GM18511 (cell line): ENCODE measurements around the gene UBASH3B.

Experiments used
- ATAC-seq: cut with Tn5 transposase; IDR thresholded peaks from one replicate; pipeline ENCODE4 v1.9.1; 2021; ENCODE audit warnings: mild to moderate bottlenecking, moderate library complexity; ENCODE audit not compliant: unreplicated experiment

Gene UBASH3B

DNA sequence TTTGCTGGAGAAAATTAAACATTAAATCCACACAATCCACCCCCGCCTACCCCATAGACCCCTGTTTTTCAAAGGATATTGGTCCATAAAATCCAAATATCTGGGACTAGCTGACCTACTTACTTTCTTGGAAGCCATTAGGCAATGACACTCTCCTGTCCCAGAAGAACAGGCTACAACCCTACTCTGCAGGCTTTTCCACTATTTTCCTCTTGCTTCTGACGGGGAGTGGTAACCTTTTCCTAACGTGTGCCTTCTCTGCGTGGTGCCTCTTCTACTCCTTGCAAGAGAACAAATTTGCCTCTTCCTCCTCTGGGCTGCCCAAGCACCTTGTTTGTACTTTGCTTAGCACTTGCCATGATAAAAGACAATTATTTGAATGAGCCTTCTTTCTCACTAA, 51.6 kb downstream of the UBASH3B start:
- ATAC-seq, result no peak

DNA sequence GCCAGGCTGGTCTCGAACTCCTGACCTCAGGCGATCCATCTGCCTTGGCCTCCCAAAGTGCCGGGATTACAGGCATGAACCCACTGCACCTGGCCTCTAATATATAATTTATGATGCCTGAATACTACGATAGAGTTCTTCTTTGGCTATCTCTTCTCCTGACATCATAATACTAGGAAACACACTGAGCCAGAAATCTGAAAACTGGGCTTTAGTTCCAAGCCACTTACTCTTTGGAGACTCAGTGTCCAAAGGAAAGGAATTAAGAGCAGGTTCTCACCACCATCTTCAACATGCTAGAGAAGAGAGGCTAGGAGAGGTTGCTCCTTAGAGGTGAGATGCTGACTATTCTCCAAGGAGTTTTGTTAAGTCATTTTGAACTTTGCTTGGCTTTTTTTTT, 52.4 kb downstream of the UBASH3B start:
- ATAC-seq, result no peak

DNA sequence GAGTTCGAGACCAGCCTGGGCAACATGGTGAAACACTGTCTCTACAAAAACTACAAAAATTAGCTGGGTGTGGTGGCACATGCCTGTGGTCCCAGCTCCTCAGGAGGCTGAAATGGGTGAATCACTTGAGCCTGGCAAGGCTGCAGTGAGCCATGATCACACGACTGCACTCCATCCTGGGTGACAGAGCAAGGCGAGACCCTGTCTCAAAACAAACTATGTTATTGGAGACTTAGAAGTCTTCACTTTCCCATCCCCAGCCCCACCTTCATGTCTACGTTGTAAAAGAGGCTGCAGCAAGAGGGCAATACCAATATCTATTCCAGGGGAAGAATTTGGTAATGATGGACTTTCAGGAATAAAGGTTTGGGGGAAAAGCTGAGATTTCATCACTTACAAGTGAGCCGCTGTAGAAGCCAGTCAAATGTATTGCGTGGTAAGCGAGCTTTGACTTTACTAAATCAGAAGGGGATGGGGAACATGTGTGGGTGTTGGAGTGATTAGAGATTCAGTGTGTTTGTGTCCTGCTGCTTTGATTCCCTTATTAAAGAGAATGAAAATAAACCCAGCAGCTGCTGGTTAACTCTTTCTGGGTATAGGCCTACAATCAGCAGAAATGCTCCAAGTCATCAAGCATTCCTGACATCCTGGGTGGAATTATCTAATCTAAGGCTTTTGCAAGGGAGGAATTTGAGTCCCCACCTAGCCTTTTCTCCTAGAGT, 53.7 kb downstream of the UBASH3B start:
- ATAC-seq, result no peak

DNA sequence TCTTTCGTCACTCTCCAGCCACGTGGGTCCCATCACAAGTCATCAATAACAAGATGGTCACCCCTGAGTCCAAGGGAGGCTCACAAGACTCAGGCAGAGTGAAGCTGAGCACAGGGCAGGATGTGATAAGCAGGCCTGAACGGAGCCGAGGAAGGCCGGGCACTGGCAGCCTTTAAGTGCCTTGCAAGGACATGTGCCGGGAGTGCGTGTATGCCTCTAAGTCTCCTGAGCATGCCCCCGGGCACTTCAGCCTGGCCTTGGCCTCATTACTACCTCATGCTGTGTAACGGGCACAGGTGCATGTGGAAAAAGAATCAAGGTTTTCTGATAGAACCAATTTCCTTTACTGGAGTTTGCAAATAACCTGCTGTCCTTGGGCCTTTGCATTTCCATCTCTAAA, 55.8 kb downstream of the UBASH3B start:
- no peak for ATAC-seq

DNA sequence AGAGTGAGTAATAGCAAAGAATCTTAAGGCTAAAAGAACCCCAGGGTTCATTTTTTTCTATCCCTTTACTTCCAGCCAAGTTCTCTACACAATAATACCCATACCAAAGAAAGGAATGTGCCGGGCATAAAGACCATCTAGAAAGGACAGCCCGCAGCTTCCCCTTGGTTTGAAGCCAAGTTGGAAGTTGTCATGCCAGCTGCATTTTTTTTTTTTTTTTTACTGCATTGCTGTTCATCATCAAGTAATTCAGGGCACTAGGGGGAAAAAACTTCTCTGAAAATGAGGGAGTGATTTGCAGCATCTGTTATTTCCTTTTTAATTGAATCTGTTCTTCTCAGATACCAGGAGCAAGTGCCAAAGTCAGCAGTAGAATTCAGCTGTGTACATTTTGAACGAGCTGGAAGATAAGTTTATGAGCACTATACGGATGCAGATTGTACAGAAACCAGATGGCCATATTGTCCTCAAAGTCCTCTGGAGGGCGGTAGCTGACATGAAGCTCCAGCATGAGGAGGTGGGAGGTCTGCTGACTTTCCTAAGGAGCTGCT, 56.4 kb downstream of the UBASH3B start:
- ATAC-seq, result no peak

DNA sequence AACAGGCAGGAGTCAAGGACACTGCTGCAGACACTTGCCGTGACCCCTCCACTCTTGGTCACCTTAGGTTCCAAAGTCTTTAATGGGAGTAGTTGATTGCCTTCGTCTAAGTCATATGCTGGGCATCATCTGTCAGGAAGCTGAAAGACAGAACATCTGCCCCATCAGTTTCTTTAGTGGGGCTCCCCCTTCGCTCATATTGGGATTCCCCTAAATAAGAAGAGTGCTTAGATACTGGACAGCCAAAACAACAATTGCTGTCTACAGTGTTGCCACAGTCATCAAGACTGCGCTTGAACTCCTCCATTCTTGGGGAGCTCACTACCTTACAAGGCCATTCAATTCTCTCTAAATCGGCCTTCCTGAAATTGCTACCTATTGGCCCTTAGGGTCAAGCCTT, 58.5 kb downstream of the UBASH3B start:
- peak; percentile 44 for ATAC-seq

DNA sequence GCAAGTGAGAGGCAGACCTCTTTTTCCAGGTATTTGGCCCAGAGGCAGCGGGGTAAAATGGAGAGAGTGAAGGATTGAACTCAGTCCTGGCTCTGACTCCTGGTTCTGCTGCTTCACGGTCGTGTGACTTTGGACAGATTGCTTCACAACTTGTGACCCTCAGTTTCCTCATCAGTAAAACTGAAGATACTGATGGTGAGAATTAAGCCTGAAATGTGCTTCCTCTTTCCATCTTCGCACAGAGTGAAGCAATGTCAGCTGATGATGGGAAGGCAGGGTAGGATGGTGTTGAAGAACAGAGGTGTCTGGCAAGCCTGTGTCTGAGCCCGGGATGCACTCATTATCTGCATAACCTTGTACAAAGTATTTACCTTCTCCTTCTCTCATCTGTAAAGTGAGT, 59.0 kb downstream of the UBASH3B start:
- ATAC-seq, result no peak

DNA sequence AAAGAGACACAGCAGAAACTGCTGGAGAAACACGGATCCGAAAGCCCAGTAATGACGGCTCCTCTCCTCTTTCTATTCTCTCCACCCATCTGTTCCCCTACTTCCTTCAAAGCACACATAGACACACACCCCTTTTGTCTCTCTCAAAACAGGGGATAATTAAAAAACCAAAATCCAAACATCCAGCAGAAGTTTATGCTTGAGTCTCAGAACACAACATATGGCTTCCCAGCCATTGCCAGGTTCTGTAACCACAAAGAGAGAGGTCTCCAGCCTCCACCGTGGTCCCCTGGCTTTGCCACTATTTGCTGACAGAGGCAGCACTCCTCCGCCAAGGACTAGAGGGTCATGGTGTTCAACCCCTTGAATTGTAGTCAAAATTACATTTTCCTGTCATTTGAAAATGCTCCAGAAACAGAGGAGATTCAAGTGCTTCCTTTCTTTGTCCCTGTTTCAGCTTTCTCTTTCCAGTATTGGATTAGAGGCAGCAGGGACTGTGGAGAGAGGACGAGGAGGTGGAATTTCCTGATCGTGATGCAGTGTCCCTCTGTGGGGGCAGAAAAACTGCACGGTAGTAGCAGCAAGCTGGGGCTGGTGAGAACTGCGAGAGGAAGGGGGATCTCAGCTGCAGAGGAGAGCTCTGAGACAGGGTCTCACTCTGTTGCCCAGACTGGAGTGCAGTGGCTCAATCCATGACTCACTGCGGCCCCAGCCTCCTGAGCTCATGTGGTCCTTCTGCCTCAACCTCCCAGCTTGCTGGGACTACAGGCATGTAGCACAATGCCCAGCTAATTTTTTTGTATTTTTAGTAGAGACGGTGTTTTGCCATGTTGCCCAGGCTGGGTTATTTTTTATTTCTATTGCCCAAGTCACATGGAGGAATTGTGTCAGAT, 60.3 kb downstream of the UBASH3B start:
- no peak for ATAC-seq

DNA sequence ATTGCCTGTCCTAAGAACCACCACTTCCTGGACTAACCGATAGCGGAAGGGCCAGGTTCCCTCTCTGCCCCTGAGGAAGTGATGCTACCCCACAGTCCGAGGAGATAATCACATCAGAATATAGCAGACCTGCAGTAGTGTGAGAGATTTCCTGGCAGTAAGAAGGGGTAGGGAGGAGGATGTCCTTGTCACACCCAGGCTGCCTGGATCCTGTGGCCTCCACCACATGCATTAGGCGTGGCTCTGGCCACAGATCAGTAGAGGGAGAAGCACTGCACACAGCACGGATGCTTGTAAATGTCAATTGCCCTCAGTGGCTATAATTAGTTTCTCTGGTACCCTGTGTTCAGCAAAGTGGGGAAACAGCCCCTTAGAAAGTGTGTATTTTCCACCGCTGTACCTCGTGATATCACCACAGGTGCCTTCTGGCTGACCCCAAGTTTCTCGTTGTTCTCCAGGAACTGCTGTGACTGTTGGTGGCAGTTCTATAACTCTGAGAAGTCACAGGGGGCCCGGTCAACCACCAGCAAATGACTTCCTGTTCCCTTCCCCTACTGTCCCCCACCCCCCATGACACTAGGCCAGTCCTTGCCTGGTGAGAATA, 61.8 kb downstream of the UBASH3B start:
- peak; percentile 90 for ATAC-seq

DNA sequence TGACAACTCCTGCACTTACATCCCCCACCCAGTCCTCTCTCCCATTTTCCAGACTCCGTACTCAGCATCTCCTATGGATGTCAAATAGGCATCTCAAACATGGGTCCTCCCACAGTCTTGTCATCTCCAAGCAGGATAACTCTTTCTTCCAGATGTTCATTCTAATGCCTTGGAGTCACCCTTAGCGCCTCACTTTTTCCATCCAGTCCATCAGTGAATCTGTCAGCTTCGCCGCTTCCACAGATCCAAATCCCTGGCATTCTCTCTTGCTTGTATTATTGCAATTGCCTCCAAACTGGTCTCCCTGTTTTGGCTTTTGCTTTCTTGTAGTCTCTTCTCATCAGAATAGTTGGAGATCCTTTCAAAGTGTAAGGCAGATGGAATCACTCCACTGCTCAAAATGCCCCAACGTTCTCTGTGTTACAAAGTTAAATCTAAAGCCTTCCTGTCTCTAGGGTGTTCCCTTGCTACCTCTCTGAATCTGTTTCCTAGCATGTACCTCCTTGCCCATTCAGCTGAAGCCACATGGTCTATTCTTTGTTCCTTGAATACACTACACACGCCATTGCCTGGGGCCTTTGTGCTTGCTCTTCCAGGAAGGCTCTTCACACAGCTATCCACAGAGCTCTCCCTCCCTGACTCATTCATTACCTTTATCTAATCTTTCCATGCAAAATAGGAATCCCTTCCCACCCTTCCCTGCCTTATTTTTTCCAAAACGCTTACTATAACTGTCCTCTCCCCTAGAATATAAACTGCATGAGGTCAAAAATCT, 64.8 kb downstream of the UBASH3B start:
- no peak for ATAC-seq

DNA sequence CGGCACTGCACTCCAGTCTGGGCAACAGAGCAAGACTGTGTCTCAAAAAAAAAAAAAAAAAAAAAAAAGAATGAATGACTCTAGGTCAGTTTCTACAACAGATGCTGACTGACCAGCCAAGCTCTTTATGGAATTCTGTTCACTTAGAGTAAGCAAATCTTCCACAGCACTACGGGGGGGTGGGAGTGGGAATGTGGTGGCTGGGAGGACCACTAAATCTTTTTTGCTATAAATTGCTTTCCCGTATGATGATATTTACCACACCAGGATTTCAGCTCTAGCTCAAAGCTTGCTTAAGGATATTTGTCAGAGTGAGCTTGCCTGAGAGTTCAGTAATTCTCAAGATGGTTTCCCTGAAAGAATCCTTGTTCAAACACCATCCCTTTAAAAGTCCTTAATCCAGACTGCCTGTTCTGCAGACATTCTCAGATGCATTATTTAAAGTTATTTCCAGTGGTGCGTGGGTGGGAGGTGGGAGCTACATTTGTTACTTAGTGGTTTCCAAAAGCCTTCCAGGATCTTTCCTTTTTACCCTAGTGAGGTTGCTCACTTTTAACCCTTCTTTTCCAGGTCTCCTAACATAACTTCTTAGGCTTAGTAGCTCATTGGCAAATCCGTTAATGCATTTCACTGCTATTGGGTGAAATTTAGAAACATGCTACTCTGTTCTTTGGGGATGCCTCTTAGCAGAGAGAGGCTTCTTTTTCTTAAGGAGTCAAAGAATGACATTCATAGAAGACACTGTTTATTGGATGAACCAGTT, 65.9 kb downstream of the UBASH3B start:
- no peak for ATAC-seq

DNA sequence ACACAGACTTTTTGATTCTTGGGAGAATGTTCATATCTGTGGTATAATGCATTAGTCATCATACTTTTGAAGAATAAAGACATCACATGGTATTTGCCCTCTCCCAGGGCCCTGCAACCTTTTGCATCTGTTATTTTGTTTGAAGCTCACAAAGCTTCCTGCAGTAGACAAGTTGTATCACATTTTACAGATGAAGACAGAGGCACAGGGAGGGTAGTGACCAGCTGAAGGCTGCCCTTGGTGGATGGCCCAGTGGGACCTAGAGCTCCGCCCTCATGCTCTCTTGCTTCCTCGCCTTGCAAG, 66.4 kb downstream of the UBASH3B start:
- ATAC-seq, result no peak

DNA sequence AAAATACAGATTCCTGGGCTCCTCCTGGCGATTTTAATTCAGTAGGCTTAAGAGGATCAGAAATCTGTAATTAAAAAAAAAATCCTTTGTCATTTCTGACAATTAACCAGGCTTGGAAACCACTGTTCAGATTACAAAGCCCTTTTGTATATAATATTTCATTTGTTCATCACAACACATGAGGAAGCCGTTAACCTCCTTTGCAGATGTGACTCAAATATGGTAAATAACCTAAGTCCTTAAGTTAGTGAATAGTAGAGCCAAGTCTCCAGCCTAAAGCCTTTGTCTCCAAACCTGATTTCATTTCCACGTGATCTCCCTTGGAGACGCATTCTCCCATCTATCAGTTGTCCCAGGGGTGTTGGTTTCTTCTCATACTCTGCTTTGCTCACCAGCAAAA, 67.6 kb downstream of the UBASH3B start:
- no peak for ATAC-seq

DNA sequence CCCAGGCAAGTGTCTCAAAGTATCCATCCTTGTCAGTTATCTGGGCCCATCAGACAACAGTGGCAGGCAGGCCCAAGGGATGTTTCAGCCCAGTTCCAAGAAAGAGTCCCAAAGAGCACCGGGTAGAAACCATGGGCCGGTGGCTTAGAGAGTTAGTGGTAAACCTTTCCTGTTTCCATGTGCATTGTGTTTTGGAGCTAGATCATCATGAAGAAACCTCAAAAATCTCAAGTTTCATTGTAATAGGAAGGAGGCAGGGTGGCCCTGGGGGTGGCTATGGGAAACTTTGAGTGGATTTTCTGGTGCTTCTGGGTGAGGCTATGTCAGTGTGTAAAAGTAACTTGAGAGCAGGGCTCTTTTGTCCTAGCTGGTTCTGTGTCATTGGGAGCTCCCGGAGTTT, 68.1 kb downstream of the UBASH3B start:
- ATAC-seq, result no peak

DNA sequence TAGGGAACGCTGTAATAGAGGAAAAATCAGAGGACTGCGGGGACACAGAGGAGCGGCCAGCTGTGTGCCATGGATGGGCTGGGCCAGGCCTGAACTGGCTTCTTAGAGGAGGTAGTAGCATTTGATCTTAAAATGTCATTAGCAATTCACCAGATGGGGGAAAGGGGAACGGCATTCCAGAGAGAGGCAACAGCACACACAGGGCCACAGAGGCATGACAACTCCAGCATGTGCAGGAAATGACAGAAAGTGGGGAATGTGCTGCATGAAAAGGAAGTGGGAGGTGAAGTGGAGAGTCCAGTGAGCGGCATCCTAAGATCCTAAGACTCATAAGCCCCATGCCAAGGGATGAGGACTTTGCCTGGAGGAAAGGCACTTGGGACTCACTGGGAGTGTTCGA, 69.0 kb downstream of the UBASH3B start:
- no peak for ATAC-seq

DNA sequence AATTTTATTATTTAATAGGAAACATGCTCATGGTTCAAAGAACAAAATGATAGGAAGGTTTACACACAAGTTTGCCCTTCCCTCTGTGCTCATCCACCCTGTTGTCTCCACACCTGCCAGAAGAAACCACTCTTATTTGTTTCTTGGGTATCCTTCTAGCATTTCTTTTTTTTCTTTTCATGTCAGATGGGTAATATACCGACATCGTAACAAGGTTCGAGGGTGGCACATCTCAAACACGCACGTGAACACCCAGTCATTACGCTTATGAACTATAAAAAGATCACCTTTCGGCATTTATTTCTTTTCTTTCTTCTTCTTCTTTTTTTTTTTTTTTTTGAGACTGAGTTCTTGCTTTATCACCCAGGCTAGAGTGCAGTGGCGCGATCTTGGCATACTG, 70.5 kb downstream of the UBASH3B start:
- no peak for ATAC-seq

DNA sequence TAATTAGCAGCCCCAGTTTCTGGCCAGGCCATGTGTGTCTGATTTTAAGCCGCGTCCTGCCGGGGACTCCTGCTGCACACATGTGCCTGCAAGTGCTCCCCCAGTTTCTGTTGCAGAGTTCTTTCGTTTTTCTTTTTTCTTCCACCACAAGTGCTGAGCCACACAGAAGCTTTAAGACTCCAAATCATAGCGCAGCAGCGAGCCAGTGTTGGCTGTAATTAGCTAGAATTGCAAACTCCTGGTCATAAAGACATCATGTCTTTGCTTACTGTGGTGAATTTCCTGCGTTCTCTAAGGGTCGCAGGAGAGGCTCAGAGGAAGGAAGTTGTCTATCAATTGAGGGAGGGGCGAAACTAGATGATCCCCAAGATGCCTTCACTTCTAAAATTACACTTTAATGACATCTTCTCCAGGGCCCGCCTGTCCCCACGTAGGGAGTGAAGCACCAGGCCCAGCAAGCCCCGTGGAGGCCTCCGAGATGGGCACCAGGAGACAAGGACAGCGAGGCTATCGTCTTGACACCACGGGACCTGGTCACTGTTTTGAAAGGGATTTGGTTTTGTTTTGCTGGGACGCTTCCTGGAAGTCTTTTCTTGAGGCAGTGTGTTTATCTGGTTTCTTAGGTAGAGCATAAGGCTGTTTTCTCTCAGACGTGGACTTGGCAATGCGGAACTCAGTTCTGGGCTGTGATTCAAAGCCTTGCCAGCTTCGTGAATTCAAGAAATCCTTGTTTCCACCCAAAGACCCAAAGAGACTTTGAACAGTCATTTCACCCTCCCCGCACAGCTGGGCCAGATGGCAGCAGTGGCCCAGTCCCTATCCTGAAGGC, 71.8 kb downstream of the UBASH3B start:
- ATAC-seq, result peak; percentile 92

DNA sequence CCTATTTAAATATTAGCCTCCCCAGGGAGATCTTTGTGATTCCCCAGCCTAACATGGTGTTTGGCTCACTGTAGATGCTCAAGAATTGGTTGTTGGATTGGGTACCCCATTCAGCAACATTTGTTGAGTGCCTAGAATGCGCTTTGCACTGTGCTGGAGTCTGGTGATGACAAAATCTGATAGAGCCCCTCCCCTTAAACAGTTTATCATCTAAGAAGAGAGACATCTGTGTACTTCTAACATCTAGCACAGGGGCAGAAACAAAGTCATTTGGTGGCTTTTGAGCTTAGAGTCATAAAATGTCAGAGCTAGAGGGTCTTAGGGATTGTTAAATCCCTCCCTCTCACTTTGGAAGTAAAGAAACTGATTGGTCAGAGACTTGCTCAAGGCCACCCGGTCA, 73.0 kb downstream of the UBASH3B start:
- ATAC-seq, result no peak

DNA sequence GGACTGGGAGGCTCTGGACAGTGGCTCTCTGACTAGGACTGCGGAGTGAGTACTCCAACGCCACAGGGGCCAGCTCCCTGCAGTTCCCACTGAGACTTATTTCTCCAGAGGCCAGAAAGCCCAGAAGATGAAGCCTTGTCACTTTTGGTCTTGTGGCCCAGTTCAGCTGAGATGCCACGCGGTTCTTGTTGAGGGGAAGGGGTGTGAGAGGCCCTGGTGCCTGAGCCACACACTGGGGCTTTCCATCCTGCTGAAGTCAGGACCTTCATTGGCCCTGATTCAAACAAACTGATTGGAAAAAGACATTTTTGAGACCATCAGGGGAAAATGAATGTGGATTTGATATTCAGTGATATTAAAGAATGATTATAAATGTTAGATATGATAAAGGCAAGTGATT, 73.6 kb downstream of the UBASH3B start:
- ATAC-seq, result no peak
